IMR-90 (cell line): ENCODE results near the gene NDST1. TPM values are rescaled to one million over a fixed set of nuclear protein-coding genes. Genes with fewer than 3 reads are reported as not detected.

Experiments
- ATAC-seq: fragments of 200-7000 bp; cut with Tn5 transposase; 2 replicates; pipeline ENCODE4 v1.9.1; 2020; ENCODE audit warnings: low read depth, mild to moderate bottlenecking, moderate library complexity
- BruUV-seq: library from RNA; stranded (reverse); fragments of 400-500 nt; replicated peaks from 2 replicates; lab custom pipeline; 2021; lab: Mats Ljungman, UMichigan
- CTCF ChIA-PET: fragments of 300-600 bp; formaldehyde crosslinking; extraction: SDS; loops from one replicate; lab custom pipeline; 2021; ENCODE audit warnings: antibody characterized with exemption; lab: Yijun Ruan, JAX
- POLR2A ChIA-PET: fragments of 300-600 bp; sonication (Branson Sonifier 250); formaldehyde crosslinking; loops from one replicate; lab custom pipeline; 2022; ENCODE audit warnings: antibody characterized with exemption; ENCODE audit not compliant: unreplicated experiment; lab: Charles Lee
- DNase-seq: peaks from one replicate; pipeline ENCODE4 v3.0.0; 2013
- H2AFZ ChIP-seq: replicated peaks from 2 replicates; pipeline ENCODE3; 2013; ENCODE audit warnings: low read length, mild to moderate bottlenecking; ENCODE audit not compliant: poor library complexity
- H2AK5ac ChIP-seq: 2 replicates; pipeline ENCODE4 v1.6.1; 2013; ENCODE audit warnings: low read depth, low read length, inconsistent platforms
- H2AK9ac ChIP-seq: replicated peaks from 2 replicates; pipeline ENCODE3; 2013; ENCODE audit warnings: mild to moderate bottlenecking, low read depth, low read length, moderate library complexity; ENCODE audit not compliant: poor library complexity
- H2BK120ac ChIP-seq: 2 replicates; pipeline ENCODE4 v1.6.1; 2013; ENCODE audit warnings: low read depth, low read length, inconsistent platforms
- H2BK15ac ChIP-seq: 3 replicates; pipeline ENCODE4 v1.6.1; 2013; ENCODE audit warnings: low read depth, low read length, inconsistent platforms
- H2BK20ac ChIP-seq: 2 replicates; pipeline ENCODE4 v1.6.1; 2013; ENCODE audit warnings: low read depth, mild to moderate bottlenecking, inconsistent platforms, low read length, moderate library complexity
- H2BK5ac ChIP-seq: 2 replicates; pipeline ENCODE4 v1.6.1; 2013; ENCODE audit warnings: mild to moderate bottlenecking, low read depth, low read length, inconsistent platforms; ENCODE audit not compliant: poor library complexity, severe bottlenecking
- H3K14ac ChIP-seq: replicated peaks from 2 replicates; pipeline ENCODE4 v1.6.1; 2013; ENCODE audit warnings: low read depth, low read length, inconsistent platforms
- H3K18ac ChIP-seq: 2 replicates; pipeline ENCODE4 v1.6.1; 2013; ENCODE audit warnings: low read depth, low read length, control low read depth
- H3K23ac ChIP-seq: 2 replicates; pipeline ENCODE4 v1.6.1; 2013; ENCODE audit warnings: low read depth, low read length, inconsistent platforms
- H3K27ac ChIP-seq: 2 replicates; pipeline ENCODE4 v1.5.1; 2013; ENCODE audit warnings: mild to moderate bottlenecking, control low read depth, low read length; ENCODE audit not compliant: insufficient read depth
- H3K27me3 ChIP-seq: 2 replicates; pipeline ENCODE4 v1.6.1; 2013; ENCODE audit warnings: low read length; ENCODE audit not compliant: control insufficient read depth, insufficient read depth
- H3K36me3 ChIP-seq: 2 replicates; pipeline ENCODE4 v1.6.1; 2013; ENCODE audit warnings: low read length, mixed read lengths; ENCODE audit not compliant: control insufficient read depth, insufficient read depth
- H3K4ac ChIP-seq: 2 replicates; pipeline ENCODE4 v1.6.1; 2013; ENCODE audit warnings: low read depth, low read length, inconsistent platforms
- H3K4me1 ChIP-seq: 2 replicates; pipeline ENCODE4 v1.6.1; 2013; ENCODE audit warnings: low read length, mixed read lengths; ENCODE audit not compliant: control insufficient read depth, insufficient read depth
- H3K4me2 ChIP-seq: 2 replicates; pipeline ENCODE4 v1.6.1; 2013; ENCODE audit warnings: low read depth, mild to moderate bottlenecking, control low read depth, low read length, moderate library complexity
- H3K4me3 ChIP-seq: 2 replicates; pipeline ENCODE4 v1.5.1; 2013; ENCODE audit warnings: low read depth, mild to moderate bottlenecking, control low read depth, low read length, moderate library complexity; ENCODE audit not compliant: insufficient read depth
- H3K56ac ChIP-seq: 2 replicates; pipeline ENCODE4 v1.6.1; 2013; ENCODE audit warnings: low read length, inconsistent platforms; ENCODE audit not compliant: insufficient read depth; ENCODE audit errors: extremely low read depth
- H3K79me1 ChIP-seq, 2 experiments: 2 replicates each; pipeline ENCODE4 v1.6.1; 2013; ENCODE audit warnings: low read length in 2 of 2, inconsistent platforms in 1 of 2, low read depth in 1 of 2
- H3K9ac ChIP-seq: 2 replicates; pipeline ENCODE4 v1.6.1; 2013; ENCODE audit warnings: low read depth, low read length, control low read depth
- H3K9me1 ChIP-seq: 2 replicates; pipeline ENCODE4 v1.6.1; 2013; ENCODE audit warnings: low read length, inconsistent platforms; ENCODE audit not compliant: insufficient read depth
- H3K9me3 ChIP-seq: 2 replicates; pipeline ENCODE4 v1.6.1; 2013; ENCODE audit warnings: low read length; ENCODE audit not compliant: control insufficient read depth, insufficient read depth
- H4K20me1 ChIP-seq: 2 replicates; pipeline ENCODE4 v1.6.1; 2013; ENCODE audit warnings: low read length, inconsistent platforms; ENCODE audit not compliant: insufficient read depth
- H4K5ac ChIP-seq: 2 replicates; pipeline ENCODE4 v1.6.1; 2013; ENCODE audit warnings: mild to moderate bottlenecking, low read depth, low read length, control low read depth
- H4K8ac ChIP-seq, 2 experiments: 2 replicates each; pipeline ENCODE4 v1.6.1; 2013; ENCODE audit warnings: low read depth in 2 of 2, low read length in 2 of 2, control low read depth in 1 of 2, inconsistent platforms in 1 of 2
- H4K91ac ChIP-seq: 2 replicates; pipeline ENCODE4 v1.6.1; 2013; ENCODE audit warnings: low read depth, low read length, inconsistent platforms; ENCODE audit not compliant: insufficient read depth
- CEBPB ChIP-seq: IDR thresholded peaks from 2 replicates; pipeline ENCODE4 v1.6.1; 2012; ENCODE audit warnings: low read depth, low read length, improper control_type of control experiment
- CTCF ChIP-seq: conservative IDR thresholded peaks from 2 replicates; pipeline ENCODE4 v1.5.1; 2012; ENCODE audit warnings: mild to moderate bottlenecking, low read depth, low read length, improper control_type of control experiment
- MAFK ChIP-seq: IDR thresholded peaks from 2 replicates; pipeline ENCODE4 v1.6.1; 2012; ENCODE audit warnings: low read depth, low read length, improper control_type of control experiment
- WGBS, 2 experiments: methylation state at CpG; one replicate each; pipeline versions ENCODE4 v1.1.5 to v1.1.7; 2013; ENCODE audit warnings: missing lambda C conversion rate in 2 of 2; ENCODE audit not compliant: insufficient read length in 1 of 2; ENCODE audit errors: extremely low coverage in 2 of 2; 5-methylcytosine and 5-hydroxymethylcytosine counted together
- dilution Hi-C: fragments of 300-500 bp; cut with HindIII; formaldehyde crosslinking; loops from one replicate; pipeline ENCODE4 v1.14.3; 2018; ENCODE audit warnings: low sequenced_read_pairs; ENCODE audit not compliant: unreplicated experiment
- in situ Hi-C: fragments of 300-500 bp; cut with MboI; formaldehyde crosslinking; loops from 3 replicates; pipeline ENCODE4 v1.14.3; 2019; ENCODE audit warnings: low sequenced_read_pairs, inconsistent platforms, mixed read lengths
- intact Hi-C: fragments of 100-400 bp; cut with micrococcal nuclease; formaldehyde crosslinking; loops from 2 replicates; pipeline ENCODE4 v1.10.0; 2022
- polyA plus RNA-seq, 3 experiments: library from polyadenylated mRNA; depleted of rRNA; stranded (reverse); fragments of >200 nt; gene quantifications; 2 replicates each; pipeline ENCODE4 v1.2.3, GENCODE V29; 2012; ENCODE audit warnings: low replicate concordance in 1 of 3
- total RNA-seq: library from RNA; depleted of rRNA; stranded (reverse); fragments of >200 nt; gene quantifications from 2 replicates; pipeline ENCODE4 v1.2.3, GENCODE V29; 2012

Gene NDST1
- total and polyA plus RNA-seq, 2 of the 4 experiments (the other 2 are of a cell fraction), result 30.5 to 80.4 TPM

GRCh38 chr5:150559701-150560100, 51.8 kb downstream of the NDST1 start:
- no peaks in the 10 kb centered on the region; a peak in 1 of 4 replicates for H3K79me1 ChIP-seq
- no TSS peak for BruUV-seq
- no peak overlapping the region for H3K27ac ChIP-seq
- H3K18ac ChIP-seq, result no peak overlapping the region
- peaks cover 18% of the 10 kb centered on the region for H3K36me3 ChIP-seq
- no peak overlapping the region for H2BK120ac ChIP-seq
- H2AFZ ChIP-seq, result no peak overlapping the region
- DNase-seq, result peak; percentile 76
- H2BK20ac ChIP-seq, result no peak overlapping the region
- H2BK15ac ChIP-seq, result no peak overlapping the region
- intact Hi-C loops (loop anchor here (2.0 to 10.0 kb wide), 4 partner anchors 141 to 605 kb away; partner anchors contain the start of gene RBM22), dilution Hi-C loops (no loop called here), in situ Hi-C loops (loop anchor here (5.0 kb wide), 2 partner anchors 93 to 288 kb away; partner anchors contain the start of gene IRGM)
- no peak overlapping the region for H4K91ac ChIP-seq
- H3K14ac ChIP-seq, result no peak overlapping the region
- H3K9me1 ChIP-seq, result no peaks in the 10 kb centered on the region
- POLR2A ChIA-PET, result no interaction called here
- no peak overlapping the region for H3K4ac ChIP-seq
- H4K8ac ChIP-seq, result no peak overlapping the region
- H4K20me1 ChIP-seq, result peaks cover 4% of the 10 kb centered on the region; the same call in 1 of the 2 replicates
- H3K4me2 ChIP-seq, result no peak overlapping the region
- H3K9me3 ChIP-seq, result peaks cover 2% of the 10 kb centered on the region; the same call in 1 of the 2 replicates
- H2AK5ac ChIP-seq, result no peak overlapping the region
- peak; percentile 36 for ATAC-seq
- H3K23ac ChIP-seq, result no peak overlapping the region
- H3K4me1 ChIP-seq, result 0 out of 2 replicates have a peak, but pooled peaks cover 8% of the 10 kb centered on the region
- H3K9ac ChIP-seq, result no peak overlapping the region
- TF ChIP-seq MAFK (no peak), CTCF (no peak), CEBPB (peak; percentile 79)
- H4K5ac ChIP-seq, result no peak overlapping the region
- no peaks in the 10 kb centered on the region for H3K27me3 ChIP-seq
- no peak overlapping the region for H2BK5ac ChIP-seq
- CTCF ChIA-PET, result interaction anchor here (0.6 to 2.3 kb wide), 9 partner anchors 13 to 141 kb away, joined by 3 to 6 read pairs (median 3); partner anchors contain the start of genes RBM22, RPS14 and SYNPO
- WGBS, 2 experiments, result no CpG with 5 or more reads among the region's 4 CpGs
- no peak overlapping the region for H3K4me3 ChIP-seq
- no peak overlapping the region for H2AK9ac ChIP-seq
- H3K56ac ChIP-seq, result no peak overlapping the region
